Transverse colon (tissue), 4 donors: ENCODE measurements around the gene NMS. TPM values are rescaled to one million over a fixed set of nuclear protein-coding genes. Genes with fewer than 3 reads are reported as not detected.

Experiments used
- DNase-seq: peaks from one replicate; pipeline ENCODE4 v3.0.0-alpha.2; 2019
- H3K27ac ChIP-seq, 4 donors: fragments of 200-600 bp; sonication (generic); 2 replicates each; pipeline ENCODE4 v1.5.1; 2016 to 2018; ENCODE audit warnings: inconsistent platforms in 4 of 4
- H3K27me3 ChIP-seq: fragments of 200-600 bp; sonication (generic); 2 replicates; pipeline ENCODE4 v1.5.1; 2017; ENCODE audit warnings: inconsistent platforms
- H3K36me3 ChIP-seq, 4 donors: fragments of 200-600 bp; sonication (generic); 2 replicates each; pipeline ENCODE4 v1.5.1; 2017 to 2019; ENCODE audit warnings: inconsistent platforms in 4 of 4
- H3K4me1 ChIP-seq, 4 donors: fragments of 200-600 bp; sonication (generic); 2 replicates each; pipeline ENCODE4 v1.5.1; 2017 to 2020; ENCODE audit warnings: inconsistent platforms in 4 of 4
- H3K4me3 ChIP-seq, 4 donors: fragments of 200-600 bp; sonication (generic); 1 replicate in 1 of 4; 2 replicates in 3 of 4; pipeline versions ENCODE4 v1.5.1 to v1.6.1; 2017 to 2019; ENCODE audit warnings: inconsistent platforms in 4 of 4
- H3K9me3 ChIP-seq, 2 donors: fragments of 200-600 bp; sonication (generic); 2 replicates each; pipeline ENCODE4 v1.5.1; 2017 to 2019; ENCODE audit warnings: inconsistent platforms in 2 of 2
- EP300 ChIP-seq: sonication (generic); formaldehyde crosslinking; IDR thresholded peaks from one replicate; pipeline ENCODE4 v1.6.1; 2017; ENCODE audit warnings: antibody characterized with exemption, low read depth
- POLR2A ChIP-seq: fragments of 450-650 bp; IDR thresholded peaks from one replicate; pipeline ENCODE4 v1.6.1; 2016; ENCODE audit warnings: antibody characterized with exemption, mild to moderate bottlenecking, moderate library complexity
- POLR2AphosphoS5 ChIP-seq, 3 donors: sonication (generic); formaldehyde crosslinking; IDR thresholded peaks; one replicate each; pipeline ENCODE4 v1.6.1; 2016; ENCODE audit warnings: antibody characterized with exemption in 3 of 3
- WGBS, 2 donors: methylation state at CpG; one replicate each; pipeline ENCODE4 v1.1.5; 2018; ENCODE audit warnings: low coverage in 1 of 2; 5-methylcytosine and 5-hydroxymethylcytosine counted together
- in situ Hi-C, 4 donors: fragments of 200-750 bp; cut with MboI; loops; one replicate each; pipeline versions ENCODE4 v1.15.0 to v1.15.1; 2017; ENCODE audit warnings: low sequenced_read_pairs in 3 of 4, low pct_ligation_motif_present in 1 of 4, low pct_unique_long_range_greater_than_20kb in 1 of 4
- intact Hi-C: fragments of 100-400 bp; cut with DNase I; formaldehyde crosslinking; loops from one replicate; pipeline ENCODE4 v1.15.1; 2023; ENCODE audit warnings: low total_unique reads
- total RNA-seq, 4 donors: library from RNA; depleted of rRNA; stranded (reverse); fragments of >200 nt; gene quantifications; one replicate each; pipeline ENCODE4 v1.1.0, GENCODE V29; 2016
- TF ChIP-seq, protein P1 (sequence below), 5 experiments: fragments of 200-600 bp in 3 of 5; fragments of 450-650 bp in 2 of 5; sonication (generic) in 3 of 5; IDR thresholded peaks; 1 replicate in 2 of 5; 2 replicates in 3 of 5; pipeline ENCODE4 v1.5.1; 2016 to 2017; ENCODE audit warnings: antibody characterized with exemption in 5 of 5, inconsistent platforms in 3 of 5, mild to moderate bottlenecking in 2 of 5, moderate library complexity in 1 of 5

NMS gene
- not detected for total RNA-seq

- Histone ChIP-seq H3K36me3 (no peaks in the 10 kb centered on the region), H3K9me3 (no peaks in the 10 kb centered on the region), H3K4me1 (no peaks in the 10 kb centered on the region), H3K27me3 (peaks cover 23% of the 10 kb centered on the region), H3K4me3 (no peak within 1 kb of the TSS), H3K27ac (no peak within 1 kb of the TSS)
- 81 to 90% methylated on average over 4 to 7 of the region's 7 CpGs for WGBS, 2 donors
- TF ChIP-seq, protein P1, sequence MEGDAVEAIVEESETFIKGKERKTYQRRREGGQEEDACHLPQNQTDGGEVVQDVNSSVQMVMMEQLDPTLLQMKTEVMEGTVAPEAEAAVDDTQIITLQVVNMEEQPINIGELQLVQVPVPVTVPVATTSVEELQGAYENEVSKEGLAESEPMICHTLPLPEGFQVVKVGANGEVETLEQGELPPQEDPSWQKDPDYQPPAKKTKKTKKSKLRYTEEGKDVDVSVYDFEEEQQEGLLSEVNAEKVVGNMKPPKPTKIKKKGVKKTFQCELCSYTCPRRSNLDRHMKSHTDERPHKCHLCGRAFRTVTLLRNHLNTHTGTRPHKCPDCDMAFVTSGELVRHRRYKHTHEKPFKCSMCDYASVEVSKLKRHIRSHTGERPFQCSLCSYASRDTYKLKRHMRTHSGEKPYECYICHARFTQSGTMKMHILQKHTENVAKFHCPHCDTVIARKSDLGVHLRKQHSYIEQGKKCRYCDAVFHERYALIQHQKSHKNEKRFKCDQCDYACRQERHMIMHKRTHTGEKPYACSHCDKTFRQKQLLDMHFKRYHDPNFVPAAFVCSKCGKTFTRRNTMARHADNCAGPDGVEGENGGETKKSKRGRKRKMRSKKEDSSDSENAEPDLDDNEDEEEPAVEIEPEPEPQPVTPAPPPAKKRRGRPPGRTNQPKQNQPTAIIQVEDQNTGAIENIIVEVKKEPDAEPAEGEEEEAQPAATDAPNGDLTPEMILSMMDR (IDR thresholded peaks at IDR 0.05) = no peak
- TF ChIP-seq POLR2A = no peak
- TF ChIP-seq EP300 = no peak
- TF ChIP-seq POLR2AphosphoS5 (IDR thresholded peaks at IDR 0.05) = no peak
- no peak for DNase-seq
- intact Hi-C loops (no loop called here), in situ Hi-C loops (no loop called here)
Observed at GRCh38 chr2:100470182-100470581, at the start of gene NMS. Gene NMS (plus strand): TSS chr2:100470482. CDS start chr2:100470489, 7 bp downstream.

DNA sequence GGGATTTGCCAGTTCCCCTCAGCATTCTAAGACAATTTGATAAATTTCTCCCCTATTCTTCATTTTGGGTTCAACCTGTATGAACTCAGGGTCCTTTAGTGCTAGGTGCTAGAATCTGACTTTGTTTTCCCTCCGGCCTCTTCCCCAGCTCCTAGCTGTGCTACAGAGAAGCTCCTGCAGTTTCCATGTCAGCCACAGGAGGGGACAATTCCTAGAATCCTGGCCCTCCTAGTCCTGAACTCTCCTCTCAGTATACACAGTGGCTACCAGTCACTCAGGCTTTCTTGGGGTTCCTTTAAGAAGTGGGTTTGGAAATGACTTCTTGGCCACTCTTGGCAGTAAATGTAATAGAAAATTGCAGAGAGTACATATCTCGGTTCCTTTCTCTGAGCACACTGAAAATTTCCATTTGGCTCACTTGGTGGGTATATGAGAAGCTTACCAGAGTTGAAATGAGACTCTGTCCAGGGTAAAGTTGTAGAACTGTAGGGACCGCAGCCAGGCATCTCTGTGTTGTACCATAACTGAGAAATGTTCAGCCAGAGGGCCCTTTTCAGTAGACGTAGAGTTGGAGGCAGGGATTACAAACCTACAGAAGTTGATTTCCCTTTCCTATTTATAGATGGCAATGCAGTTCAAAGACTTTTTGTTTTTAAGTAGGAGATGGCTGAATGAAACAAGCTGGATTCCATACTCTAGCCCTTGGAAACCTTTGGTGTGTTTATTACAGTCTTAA, 47.8 kb upstream of the NMS start:
- intact Hi-C loops (no loop called here), in situ Hi-C loops (no loop called here)
- Histone ChIP-seq H3K27me3 (peaks cover 7% of the 10 kb centered on the region), H3K4me1 (peaks cover 0 to 5% (median 0%) of the 10 kb centered on the region in 4 donors), H3K4me3 (no peak overlapping the region), H3K9me3 (no peaks in the 10 kb centered on the region), H3K27ac (no peak overlapping the region), H3K36me3 (no peaks in the 10 kb centered on the region)
- no peak for TF ChIP-seq POLR2A
- TF ChIP-seq, protein P1 (IDR thresholded peaks at IDR 0.05) = peak in 4 of 5 experiments; percentile 15 to 40 (median 36)
- TF ChIP-seq EP300 = no peak
- 81 to 90% methylated on average over 2 to 4 of the region's 4 CpGs for WGBS, 2 donors
- DNase-seq = no peak

- in situ Hi-C loops = no loop called here
- no peak for TF ChIP-seq EP300
- TF ChIP-seq, protein P1 (IDR thresholded peaks at IDR 0.05) = no peak
- no peak for TF ChIP-seq POLR2AphosphoS5 (IDR thresholded peaks at IDR 0.05)
- no peak for TF ChIP-seq POLR2A
- Histone ChIP-seq H3K4me1 (no peaks in the 10 kb centered on the region), H3K4me3 (no peak overlapping the region), H3K27ac (no peak overlapping the region), H3K9me3 (no peaks in the 10 kb centered on the region), H3K36me3 (no peaks in the 10 kb centered on the region), H3K27me3 (no peaks in the 10 kb centered on the region)
- no peak for DNase-seq
- WGBS, 2 donors = 89% methylated on average over 1 of the region's 1 CpG; no CpG with 5 or more reads in 1 of the 2 donors
- intact Hi-C loops = no loop called here
Observed at GRCh38 chr2:100423631-100424030, 46.7 kb upstream of the NMS start.

- no peaks in the 10 kb centered on the region for H3K27me3 ChIP-seq
- TF ChIP-seq EP300 (no peak), POLR2A (no peak), POLR2AphosphoS5 (IDR thresholded peaks at IDR 0.05) (no peak)
- TF ChIP-seq, protein P1 (IDR thresholded peaks at IDR 0.05) = no peak
- in situ Hi-C loops (no loop called here), intact Hi-C loops (no loop called here)
- peak overlapping the region in 1 of 4 donors; percentile 0 for H3K27ac ChIP-seq
- no peaks in the 10 kb centered on the region for H3K4me1 ChIP-seq
- no peak for DNase-seq
- no peak overlapping the region for H3K4me3 ChIP-seq
- no peaks in the 10 kb centered on the region for H3K9me3 ChIP-seq
- H3K36me3 ChIP-seq = no peaks in the 10 kb centered on the region
- WGBS, 2 donors = 75 to 96% methylated on average over 2 to 4 of the region's 4 CpGs
Observed at GRCh38 chr2:100424277-100424875, 45.9 kb upstream of the NMS start.
